GM19035 (cell line): Measurements from ENCODE around the gene MPRIP.

Experiments used
- ATAC-seq: cut with Tn5 transposase; IDR thresholded peaks from one replicate; pipeline ENCODE4 v1.9.1; 2021; ENCODE audit not compliant: unreplicated experiment

MPRIP gene

DNA sequence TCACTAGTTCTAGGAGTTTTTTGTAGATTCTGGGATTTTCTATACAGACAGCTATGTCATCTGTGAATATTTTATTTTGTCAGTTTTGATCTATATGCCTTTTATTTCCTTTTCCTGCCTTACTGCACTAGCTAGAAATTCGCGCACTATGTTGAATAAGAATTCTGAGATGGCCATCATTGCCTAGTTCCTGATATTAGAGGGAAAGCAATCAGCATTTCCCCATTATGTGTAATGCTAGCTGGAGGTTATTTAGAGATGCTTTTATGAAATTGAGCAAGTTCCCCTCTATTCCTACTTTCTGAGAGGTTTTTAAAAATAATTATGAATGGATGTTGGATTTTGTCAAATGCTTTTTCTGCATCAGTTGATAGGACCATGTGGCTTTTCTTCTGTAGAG, 23.8 kb downstream of the MPRIP start:
- ATAC-seq: no peak

DNA sequence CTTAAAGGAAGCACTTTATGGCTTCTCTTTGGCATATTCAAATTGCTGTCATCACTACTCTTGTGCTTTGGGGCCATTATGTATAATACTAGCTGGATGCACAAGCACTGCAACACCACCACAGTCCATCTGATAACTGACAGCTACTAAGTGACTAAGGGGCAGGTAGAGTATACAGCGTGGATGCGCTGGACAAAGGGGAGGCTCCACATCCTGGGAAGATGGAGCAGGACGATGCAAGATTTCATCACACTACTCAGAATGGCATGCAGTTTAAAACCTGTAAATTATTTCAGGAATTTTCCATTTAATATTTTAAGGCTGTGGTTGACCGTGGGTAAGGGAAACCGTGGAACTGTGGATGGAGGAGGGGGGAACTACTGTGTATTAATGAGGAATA, 25.0 kb downstream of the MPRIP start:
- ATAC-seq: no peak

DNA sequence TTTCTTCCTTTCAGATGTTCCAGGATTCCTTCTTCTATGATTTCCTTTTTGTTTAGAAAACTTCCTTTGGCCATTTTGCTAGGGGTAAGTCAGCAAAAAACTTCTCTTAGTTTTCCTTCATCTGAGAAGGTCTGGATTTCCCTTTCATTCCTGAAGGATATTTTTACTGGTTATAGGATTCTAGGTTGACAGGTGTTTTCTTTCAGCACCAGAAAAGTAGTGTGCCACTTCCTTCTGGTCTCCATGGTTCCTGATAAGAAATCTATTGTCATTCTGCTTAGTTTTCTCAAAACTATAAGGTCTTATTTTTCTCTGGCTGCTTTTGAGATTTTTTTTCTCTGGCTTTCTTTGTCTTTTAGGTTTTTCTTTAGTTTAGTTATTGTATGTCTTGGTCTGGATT, 27.6 kb downstream of the MPRIP start:
- no peak for ATAC-seq

DNA sequence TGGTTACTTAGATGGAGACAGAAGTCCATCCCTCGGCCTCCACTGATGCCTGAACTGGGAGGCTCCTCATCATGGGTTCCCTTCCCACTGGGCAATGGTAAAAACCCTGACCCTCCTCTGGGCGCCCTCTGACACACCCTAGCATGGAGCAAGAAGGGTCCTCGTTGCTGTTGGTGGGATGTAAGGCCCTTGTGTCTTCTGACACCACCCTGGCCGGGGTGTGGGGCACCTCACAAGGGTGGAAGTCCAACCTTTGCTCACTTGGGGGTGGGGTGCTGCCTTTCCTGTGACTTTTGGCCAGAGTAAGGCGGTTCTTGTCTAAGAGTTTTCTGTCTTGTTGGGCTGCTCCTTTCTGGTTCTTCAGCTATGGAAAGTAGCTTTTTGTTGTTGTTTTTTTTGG, 28.7 kb downstream of the MPRIP start:
- ATAC-seq: no peak

DNA sequence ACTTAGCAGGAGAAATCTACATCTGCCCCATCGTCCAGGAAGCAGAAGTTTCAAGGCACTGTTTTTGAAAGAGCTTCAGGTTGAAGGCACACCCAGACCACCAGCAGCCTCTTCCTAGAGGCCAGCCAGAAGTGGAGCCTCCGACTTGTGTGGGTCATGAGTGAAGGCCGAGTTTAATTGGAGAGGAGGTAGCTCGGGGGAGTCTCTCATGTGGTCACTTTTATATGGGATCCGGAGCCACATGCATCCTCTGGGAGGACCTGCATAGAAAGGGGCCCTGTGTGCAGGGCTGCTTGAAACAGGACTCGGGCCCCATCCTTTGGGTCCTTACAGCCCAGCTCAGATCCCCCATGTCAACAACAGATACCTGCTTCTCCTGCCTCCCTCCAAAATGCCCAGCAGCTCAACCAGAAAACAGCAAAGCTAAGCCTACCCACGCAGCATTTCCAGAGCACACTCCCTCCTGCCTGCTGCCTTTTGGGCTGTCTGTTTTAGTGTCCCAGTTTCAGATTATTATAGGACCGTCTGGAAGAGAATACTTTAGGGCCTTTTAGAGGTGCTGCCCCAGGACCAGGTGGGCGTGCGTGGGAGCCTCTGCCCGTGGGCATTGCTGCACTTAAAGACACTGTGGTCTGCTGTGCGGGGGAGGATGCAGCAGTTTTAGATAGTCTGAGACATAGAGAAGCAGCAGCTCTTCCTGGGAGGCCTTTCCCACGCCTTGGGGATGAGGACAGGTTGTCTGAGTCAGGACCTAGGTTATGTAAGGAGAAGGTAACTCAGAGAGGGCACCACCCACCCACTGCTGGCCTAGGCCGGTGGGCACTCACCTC, 29.5 kb downstream of the MPRIP start:
- ATAC-seq: no peak

DNA sequence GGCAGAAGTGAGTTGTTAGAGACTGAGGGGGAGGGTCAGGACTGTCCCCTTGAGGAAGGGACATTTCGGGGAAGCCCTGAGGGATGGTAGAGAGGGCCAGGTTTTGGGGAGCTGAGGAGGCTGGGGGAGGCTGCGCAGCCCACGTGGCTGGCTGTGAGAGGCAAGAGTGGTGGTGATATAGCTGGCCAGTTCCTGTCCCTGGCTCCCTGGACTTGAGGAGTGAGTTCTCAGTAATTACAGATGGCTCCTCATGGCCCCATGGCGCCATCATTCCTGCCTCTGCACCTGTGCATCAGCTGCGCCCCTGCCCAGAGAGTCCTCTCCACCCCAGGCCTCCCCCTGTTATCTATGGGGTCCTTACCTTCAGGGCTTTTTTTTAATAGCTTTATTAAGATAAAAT, 30.3 kb downstream of the MPRIP start:
- ATAC-seq: no peak

DNA sequence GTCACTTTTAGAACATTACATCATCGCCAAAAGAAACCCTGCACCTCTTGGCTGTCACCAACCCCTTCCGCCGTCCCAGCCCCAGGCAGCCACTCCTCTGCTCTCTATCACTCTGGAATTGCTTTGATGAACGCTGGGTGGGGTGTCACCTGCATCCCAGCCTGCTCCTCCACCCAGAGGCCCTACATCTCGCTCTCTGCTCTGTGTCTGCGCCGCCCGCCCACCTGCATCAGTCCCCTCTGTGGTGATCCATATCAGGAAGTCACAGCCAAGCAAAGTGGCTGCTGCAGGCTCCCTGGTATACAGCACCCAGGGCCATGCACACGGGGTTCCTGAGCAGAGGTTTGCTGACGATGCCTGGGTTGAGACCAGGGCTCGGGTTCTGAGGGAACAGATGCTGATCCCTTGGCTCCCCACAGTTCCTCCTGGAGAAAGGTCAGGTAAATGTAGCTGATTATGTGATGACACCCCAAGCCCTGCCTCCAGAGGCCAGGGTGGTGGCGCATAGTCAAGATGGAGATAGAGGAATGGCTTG, 30.8 kb downstream of the MPRIP start:
- no peak for ATAC-seq

DNA sequence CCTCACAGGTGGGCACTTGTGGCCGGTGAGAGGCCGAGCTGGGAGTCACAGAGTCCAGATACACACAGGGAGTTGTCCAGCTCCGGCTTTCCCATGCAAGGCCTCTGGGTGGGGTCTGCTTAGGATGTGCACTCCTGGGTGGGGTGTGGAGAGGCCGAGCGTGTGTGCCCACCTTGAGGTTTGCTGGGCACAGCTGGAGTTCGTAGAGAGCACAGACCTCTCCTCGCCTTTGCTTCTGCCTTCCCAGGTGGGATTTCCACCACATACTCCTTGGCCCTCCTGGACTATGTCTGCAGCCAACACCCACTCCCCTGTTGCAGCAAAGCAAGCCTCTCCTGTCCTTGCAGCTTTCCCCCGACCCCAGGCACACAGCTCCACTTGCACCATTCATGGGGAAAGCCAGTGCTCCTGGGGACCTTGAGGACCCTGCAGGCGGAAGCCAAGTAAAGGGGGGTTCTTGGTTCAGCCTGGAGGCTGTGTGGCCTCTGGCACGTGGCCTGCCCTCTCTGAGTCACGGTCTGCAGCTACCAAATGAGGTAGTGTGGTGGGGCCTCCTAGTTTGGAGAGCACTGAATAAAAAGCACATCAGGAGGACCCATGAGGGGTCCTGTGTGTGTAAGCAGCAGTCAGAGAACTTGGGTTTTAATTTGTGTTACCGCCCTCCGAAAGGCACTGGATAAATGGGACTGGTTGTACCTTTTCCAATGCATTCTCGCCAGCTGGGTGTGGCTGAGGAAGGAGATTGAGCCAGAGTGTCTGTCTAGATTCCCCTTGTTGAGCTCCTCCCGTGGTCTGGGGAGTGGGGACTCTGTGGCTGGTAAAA, 31.5 kb downstream of the MPRIP start:
- no peak for ATAC-seq

DNA sequence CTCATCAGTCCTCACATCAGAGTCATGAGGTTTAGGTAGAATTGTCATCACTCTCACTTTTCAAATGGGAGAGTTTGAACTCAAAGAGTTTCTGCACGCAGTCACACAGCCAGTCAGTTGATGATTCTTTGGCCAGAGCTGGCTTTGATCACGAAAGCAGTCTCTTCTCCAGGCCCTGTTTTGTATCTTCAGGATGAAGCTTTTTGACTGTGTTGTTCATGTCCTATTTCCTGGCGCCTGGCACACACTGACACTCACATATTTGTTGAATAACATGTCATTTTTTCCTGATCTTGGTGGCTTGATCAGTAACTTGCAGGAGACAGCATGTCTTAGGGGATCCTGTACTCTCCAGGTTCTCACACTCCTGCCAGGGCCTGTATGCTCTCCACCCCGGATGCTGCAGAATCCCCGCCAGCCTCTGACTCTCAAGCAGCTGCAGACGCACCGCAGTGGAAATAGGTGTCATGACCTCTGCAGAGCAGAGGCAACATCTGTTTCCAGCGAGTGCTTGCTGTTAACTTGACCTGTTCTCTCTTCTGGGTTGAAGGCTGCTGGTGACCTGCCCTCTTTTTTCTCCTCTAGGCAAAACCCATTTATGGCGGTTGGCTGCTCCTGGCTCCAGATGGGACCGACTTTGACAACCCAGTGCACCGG, 33.0 kb downstream of the MPRIP start:
- ATAC-seq: no peak

DNA sequence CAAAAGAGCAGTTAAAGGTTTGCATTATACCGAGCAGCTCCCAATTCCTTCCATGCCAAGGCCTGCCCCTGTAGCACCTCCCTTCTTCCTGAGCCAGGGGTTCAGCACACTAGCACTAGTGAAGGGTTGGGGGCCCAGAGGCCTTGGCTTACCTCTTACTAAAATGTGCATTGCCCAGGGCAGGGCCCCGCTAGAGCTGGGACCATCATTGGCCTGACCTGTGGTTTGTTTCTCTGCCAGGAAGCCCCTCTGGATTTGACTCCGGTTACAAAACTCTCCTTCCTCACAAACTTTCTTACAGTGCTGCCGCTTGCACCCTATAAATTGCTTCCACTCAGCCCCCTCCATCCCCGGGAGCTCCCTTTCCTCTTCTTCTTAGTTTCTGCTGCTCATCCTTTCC, 33.8 kb downstream of the MPRIP start:
- ATAC-seq: no peak

DNA sequence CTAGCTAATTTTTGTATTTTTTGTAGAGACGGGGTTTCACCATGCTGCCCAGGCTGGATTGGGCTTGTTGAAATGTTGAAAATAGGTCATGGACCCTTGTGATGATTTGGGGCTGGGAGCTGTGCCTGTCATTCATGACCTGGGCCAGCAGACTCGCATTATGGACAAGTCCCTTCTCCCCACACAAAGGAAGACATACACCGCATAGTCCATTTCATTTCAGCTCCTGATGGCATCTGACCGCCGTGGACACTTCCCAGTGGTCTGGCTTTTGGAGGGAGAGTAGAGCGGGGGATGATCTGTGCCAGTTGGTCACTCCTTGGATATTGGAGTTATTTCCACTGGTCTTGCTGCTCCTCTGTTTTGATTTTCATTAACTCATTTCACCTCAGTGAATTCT, 34.8 kb downstream of the MPRIP start:
- ATAC-seq: no peak

DNA sequence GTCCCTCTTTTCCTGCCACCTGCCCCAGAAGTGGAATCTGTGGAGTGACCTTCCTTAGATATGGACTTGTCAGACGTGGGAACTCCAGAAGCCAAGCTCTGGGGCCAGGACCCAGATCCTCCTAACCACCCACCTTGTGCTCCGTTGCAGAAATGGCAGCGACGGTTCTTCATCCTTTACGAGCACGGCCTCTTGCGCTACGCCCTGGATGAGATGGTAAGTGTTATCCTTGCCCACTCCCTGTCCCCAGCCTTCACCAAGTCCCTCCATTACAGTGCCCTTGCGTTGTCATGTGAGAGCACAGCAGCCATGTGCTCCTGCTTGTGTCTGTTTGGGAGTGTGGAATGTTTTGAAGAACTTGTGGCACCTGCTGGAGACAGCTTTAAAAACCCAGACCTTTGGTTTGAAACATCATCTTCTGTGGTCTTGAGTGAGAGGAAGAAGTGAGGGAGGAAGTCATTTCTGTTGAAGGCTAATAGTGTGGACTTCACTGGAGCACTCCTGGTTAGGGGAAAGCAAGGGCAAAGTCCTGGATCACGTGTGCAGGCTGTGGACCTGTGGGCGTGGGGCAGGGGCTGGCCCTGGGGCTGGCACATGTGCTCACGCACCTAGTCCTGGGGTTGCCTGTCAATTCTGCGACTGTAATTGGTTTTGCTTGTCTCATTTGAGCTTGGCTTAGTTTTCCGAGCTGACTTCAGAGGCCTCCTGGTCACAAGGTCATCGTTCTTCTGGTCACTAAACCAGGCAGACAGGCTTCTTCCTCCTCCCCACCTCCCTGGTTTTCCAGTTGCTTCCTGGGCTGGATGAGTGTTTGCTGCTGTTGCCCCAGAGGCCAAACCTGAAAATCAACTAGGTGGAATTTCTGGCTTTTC, 35.8 kb downstream of the MPRIP start:
- no peak for ATAC-seq

DNA sequence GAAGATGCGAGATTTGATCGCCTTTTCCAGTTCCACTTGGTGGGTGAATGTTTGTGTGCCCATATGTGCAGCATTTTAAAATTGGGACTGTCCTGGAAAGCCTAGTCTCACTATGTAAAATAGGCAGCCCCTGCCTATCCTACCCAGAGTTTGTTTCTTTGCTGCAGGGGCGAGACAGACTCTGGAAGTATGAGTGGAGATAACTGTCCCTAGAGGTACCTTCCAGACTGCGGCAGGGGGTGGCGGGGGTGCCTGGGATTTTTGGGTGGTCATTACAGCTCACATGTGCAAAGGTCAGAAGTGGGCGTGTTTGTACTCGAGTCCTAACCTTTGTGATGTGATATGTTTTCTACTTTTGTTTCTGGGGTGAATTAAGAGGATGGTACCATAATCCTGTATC, 36.6 kb downstream of the MPRIP start:
- ATAC-seq: no peak

DNA sequence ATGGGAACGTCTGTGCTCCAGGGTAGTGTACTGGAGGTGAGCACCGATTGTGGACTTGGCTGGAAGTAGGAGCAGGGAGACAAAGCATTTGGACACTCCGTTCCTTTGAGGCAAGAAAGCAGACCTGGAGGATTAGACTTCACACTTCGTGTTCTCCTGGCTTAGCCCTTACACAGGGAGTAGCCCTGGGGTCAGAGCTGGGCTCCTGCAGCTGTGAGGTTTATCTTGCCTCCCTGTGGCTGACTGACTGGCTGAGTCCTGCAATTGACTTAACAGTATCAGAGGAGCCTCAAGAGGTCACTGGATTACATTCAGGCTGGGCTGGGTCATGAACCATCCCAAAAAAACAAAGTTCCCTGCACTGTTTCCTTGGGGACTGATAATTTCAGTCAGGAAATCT, 37.1 kb downstream of the MPRIP start:
- no peak for ATAC-seq

DNA sequence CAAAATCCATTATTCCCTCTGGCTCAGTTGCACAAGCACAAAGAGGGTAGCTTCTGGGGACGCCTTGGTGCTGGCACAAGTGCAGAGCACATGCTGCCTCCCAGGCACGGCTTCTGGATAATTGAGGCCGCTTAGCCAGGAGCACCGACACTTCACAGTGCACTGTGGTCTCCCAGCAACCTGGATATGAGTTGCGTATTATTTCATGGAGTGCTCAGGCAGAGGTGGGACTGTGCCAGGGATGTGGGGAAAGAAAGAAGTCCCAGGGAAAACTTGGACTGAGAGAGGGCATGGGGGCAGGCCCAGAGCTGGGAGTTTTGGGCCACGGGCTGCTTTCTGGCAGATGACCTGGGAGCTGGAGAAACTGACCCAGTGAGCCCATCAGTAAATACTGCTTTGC, 37.5 kb downstream of the MPRIP start:
- ATAC-seq: no peak

DNA sequence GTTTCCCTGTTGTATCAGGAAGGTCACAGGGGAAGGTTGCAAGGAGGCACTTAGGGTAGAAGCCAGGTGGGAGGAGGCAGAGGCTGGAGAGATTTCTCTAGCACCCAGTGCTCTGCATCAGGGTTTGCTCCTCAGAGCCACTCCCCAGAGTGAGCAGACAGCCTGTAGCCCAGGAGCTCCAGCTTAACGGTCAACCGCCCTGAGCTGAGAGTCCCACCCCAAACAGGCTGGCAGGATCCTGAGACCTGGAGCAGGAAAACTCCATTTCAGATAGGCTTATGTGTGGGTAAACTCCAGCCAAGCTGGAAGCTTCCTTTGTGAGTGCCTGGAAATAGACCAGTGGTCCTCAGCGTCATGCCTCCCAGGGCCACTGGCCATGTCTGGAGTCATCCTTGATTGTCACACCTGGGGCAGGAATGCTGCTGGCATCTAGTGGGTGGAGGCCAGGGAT, 37.9 kb downstream of the MPRIP start:
- ATAC-seq: no peak

DNA sequence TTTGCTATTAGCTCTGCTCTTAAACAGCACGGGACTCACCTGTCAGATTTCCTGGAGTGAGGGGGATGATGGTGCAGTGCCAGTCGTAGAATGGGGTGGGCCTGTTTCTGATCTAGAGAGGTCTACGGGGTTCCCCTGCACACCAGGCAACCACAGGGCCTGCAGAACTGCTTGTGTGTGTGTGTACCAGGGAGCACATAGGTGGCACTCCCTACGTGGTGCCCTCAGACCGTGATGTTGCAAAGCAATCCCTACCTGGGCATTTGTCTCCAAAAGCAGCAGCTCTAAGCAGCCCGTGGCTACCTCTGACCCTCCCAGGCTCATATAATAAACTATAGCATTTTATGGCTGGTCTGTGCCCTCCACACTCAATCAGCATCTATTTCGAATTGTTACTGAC, 38.5 kb downstream of the MPRIP start:
- no peak for ATAC-seq

DNA sequence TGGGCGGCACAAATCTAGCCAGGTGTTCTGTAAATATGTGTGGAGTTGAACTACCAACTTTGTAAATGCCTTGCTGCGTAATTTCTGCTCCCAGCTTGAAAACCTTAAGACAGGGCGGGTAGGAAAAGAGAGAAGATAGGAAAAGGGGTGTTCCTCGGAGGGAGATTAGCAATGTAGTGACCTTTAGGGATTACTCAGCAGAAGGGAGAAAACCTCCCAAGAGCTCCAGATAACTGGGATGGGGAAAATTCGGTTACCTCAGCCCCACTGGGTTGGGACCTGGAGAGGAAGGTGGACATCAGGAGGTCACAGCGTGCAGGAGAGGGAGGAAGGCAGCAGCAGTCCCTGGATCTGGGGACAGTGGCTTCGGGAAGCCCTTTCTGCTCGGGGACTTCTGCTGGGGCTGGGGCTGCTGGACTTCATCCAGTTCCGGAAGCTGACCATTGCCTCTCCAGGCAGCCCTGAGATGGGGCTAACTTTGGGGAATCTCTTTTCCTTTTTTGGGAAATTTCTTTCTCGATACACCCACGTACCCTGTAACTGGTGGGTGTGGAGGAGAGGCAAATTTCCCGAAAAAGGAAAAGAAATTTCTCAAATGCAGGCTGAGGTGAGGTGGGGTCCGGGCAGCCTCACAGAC, 39.2 kb downstream of the MPRIP start:
- ATAC-seq: no peak

DNA sequence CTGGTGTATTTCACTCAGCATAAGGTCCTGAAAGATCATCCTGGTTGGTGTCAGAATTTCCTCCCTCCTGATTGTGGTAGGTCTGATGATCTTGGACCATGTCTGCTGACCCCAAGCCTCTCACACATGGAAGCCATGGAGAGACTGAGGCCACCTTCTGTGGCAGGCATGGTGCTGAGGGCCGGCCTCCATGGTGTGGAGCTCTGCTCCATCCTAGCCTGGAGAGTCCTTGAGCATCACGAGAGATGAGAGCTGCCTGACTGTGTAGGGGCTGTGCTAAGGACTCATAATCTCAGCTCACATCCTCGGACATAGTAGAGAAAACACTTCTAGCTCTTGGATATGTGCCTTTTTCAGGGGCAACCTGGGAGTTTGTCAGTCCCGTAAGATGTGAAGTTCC, 40.6 kb downstream of the MPRIP start:
- no peak for ATAC-seq

DNA sequence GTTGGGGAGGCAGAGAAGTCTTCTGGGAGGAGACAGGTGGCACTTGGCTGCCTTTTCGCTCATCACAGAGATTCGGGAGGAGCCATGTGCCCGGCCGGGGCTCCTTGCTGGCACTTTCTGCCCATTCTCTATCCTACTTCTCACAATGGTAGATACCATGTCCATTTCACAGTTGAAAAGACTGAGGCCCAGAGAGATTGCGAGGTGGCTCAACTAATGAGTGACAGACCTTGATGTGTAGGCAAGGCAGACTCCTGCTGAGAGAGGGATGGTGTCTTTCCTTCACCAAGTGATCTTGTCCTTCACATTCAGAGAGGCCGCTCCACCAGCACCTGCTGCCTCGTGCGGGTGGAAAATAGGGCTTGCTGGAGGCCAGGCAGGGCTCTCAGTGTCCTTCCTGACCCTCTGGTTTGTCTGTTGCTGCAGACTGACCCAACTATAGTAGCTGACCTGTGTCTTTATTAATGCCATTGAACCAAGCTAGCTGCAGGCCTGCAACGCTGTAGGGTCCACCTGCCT, 42.1 kb downstream of the MPRIP start:
- no peak for ATAC-seq
